HEK293T (cell line): Measurements from ENCODE around the gene WRNIP1.

Source experiments
- ARNT ChIP-seq: fragments of 450-650 bp; IDR thresholded peaks from 2 replicates; pipeline ENCODE4 v1.6.1; 2017; ENCODE audit warnings: mild to moderate bottlenecking
- BHLHE40 ChIP-seq: fragments of 450-650 bp; IDR thresholded peaks from 2 replicates; pipeline ENCODE4 v1.6.1; 2016; ENCODE audit warnings: mild to moderate bottlenecking, moderate library complexity, borderline replicate concordance
- FOXA1 ChIP-seq: fragments of 450-650 bp; IDR thresholded peaks from 2 replicates; pipeline ENCODE4 v1.6.1; 2016; ENCODE audit warnings: mild to moderate bottlenecking
- FOXK2 ChIP-seq: fragments of 450-650 bp; IDR thresholded peaks from 2 replicates; pipeline ENCODE4 v1.6.1; 2016; ENCODE audit warnings: mild to moderate bottlenecking
- FOXM1 ChIP-seq: fragments of 450-650 bp; IDR thresholded peaks from 2 replicates; pipeline ENCODE4 v1.6.1; 2017; ENCODE audit warnings: mild to moderate bottlenecking, borderline replicate concordance
- L3MBTL2 ChIP-seq: fragments of 450-650 bp; conservative IDR thresholded peaks from 2 replicates; pipeline ENCODE4 v1.6.1; 2016; ENCODE audit warnings: mild to moderate bottlenecking
- PKNOX1 ChIP-seq: fragments of 450-650 bp; IDR thresholded peaks from 2 replicates; pipeline ENCODE4 v1.6.1; 2016
- SUZ12 ChIP-seq: fragments of 450-650 bp; IDR thresholded peaks from 2 replicates; pipeline ENCODE4 v1.6.1; 2016; ENCODE audit warnings: mild to moderate bottlenecking

GRCh38 chr6:2741756-2742155 is 23.4 kb upstream of the WRNIP1 start:
- no peak for TF ChIP-seq ARNT
- no peak for TF ChIP-seq FOXA1
- TF ChIP-seq PKNOX1 = no peak
- TF ChIP-seq BHLHE40 = no peak
- TF ChIP-seq L3MBTL2 = no peak
- TF ChIP-seq FOXM1 = no peak
- no peak for TF ChIP-seq FOXK2
- TF ChIP-seq SUZ12 = no peak
